ENCODE measurements around the gene NSF. TPM values are rescaled to one million over a fixed set of nuclear protein-coding genes. Genes with fewer than 3 reads are reported as not detected.
A peak's percentile ranks its signal among the peaks of the same experiment; 100 is the strongest.

NSF gene
- total and polyA plus RNA-seq, 12 donors, result 7.5 to 101 (median 44.8) TPM

DNA sequence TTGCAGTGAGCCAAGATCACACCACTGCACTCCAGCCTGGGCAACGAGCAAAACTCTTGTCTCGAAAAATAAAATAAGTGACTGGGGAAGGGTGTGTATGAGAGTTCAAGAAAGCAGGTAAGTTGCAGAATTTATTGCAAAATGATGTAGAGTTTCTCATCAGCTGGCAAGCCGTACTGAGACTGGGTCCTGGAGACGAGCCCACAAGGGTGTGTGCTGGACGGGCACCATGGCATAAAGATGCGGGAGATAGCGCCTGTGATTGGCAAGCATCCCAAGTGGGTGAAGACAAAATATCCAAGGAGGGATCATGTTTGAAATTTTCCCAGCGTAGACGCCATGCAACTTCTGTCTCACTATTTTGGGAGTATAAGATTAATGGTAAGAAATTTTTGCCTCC is 168.7 kb downstream of the NSF start:
- Histone ChIP-seq H3K9me3 (replicated peaks in 1 of 3) (no peaks in the 10 kb centered on the region), H3K4me1 (replicated peaks in 1 of 2) (no peaks in the 10 kb centered on the region), H3K4me3 (no peak overlapping the region), H3K36me3 (replicated peaks in 1 of 2) (peaks cover 0 to 23% of the 10 kb centered on the region in 2 donors), H3K27me3 (no peaks in the 10 kb centered on the region), H3K27ac (no peak overlapping the region)
- no peak for DNase-seq
- 94 to 96% (median 96%) methylated on average over 9 of the region's 9 CpGs for WGBS, 4 donors
- TF ChIP-seq CTCF (IDR thresholded peaks at IDR 0.05) (no peak), POLR2A (IDR thresholded peaks at IDR 0.05) (no peak)
- intact Hi-C loops (cut with DNase I), result no loop called here

DNA sequence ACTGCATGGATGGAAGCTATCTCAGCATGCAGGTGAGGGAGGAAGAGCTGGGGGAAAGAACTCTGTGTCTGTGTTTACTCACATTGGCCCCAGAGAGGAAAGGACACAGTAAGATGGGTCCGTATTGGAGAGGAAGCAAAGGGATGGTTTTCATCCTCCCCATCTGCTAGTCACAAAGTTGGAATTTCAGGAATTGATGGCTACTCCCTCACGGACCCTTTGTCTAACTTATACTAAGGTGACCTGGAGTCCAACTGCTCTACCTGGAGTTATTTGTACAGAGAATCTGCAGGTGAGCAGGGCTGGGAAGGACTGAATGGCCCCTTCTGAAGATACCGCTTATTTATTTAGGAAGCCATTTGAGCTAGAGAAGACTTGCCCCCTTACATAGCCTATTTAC is 172.9 kb downstream of the NSF start:
- no peak overlapping the region for H3K4me3 ChIP-seq
- H3K36me3 ChIP-seq (replicated peaks in 1 of 2), result peaks cover 0 to 8% of the 10 kb centered on the region in 2 donors
- H3K4me1 ChIP-seq (replicated peaks in 1 of 2), result peaks cover 2 to 5% of the 10 kb centered on the region in 2 donors
- H3K9me3 ChIP-seq (replicated peaks in 1 of 3), result no peaks in the 10 kb centered on the region
- DNase-seq, result peak in 1 of 7 donors; percentile 2
- intact Hi-C loops (cut with DNase I), result no loop called here
- 89 to 96% (median 93%) methylated on average over 3 of the region's 3 CpGs for WGBS, 4 donors
- TF ChIP-seq POLR2A (IDR thresholded peaks at IDR 0.05) (no peak), CTCF (IDR thresholded peaks at IDR 0.05) (no peak)
- no peak overlapping the region for H3K27ac ChIP-seq
- no peaks in the 10 kb centered on the region for H3K27me3 ChIP-seq

DNA sequence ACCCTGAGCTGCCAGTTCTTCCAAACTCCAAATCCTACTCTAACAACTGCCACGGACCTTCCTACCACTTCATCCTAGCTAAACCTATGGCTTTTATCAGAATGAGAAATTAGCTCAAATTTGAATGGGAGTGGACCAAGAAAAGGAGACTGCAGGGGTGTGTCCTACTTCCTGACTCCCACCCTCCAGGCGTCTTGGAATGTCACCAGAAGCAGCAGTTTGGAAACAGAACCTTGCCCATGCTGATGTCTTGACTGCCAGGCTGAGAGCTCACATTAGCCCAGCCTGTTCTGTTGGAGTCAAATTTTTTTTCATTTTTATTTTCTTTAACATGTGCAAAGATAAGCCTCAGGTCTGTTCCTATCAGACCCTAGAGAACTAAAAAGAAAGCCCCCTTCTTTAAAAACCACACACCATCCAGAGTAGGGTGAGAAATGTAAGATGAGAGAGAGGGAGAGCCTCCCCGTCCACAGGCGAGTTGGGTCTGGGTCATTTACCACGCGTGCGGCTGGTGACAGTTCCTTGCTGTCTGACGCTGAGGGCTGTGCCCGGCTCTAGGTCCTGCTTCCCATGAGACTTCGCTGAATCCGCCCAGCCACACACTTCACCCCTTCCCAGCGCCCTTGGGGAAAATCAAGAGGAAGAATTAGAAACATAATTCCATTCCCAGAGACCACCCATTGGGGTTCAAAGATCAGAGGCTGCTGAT is 173.7 kb downstream of the NSF start:
- peak in 2 of 7 donors; percentile 7 to 44 for DNase-seq
- no peak overlapping the region for H3K4me3 ChIP-seq
- H3K27ac ChIP-seq, result no peak overlapping the region
- 87 to 95% (median 91%) methylated on average over 11 to 12 of the region's 12 CpGs for WGBS, 4 donors
- TF ChIP-seq POLR2A (IDR thresholded peaks at IDR 0.05) (no peak), CTCF (IDR thresholded peaks at IDR 0.05) (no peak)
- intact Hi-C loops (cut with DNase I), result no loop called here
- H3K27me3 ChIP-seq, result no peaks in the 10 kb centered on the region
- peaks cover 2 to 5% of the 10 kb centered on the region in 2 donors for H3K4me1 ChIP-seq (replicated peaks in 1 of 2)
- H3K36me3 ChIP-seq (replicated peaks in 1 of 2), result peaks cover 0 to 7% of the 10 kb centered on the region in 2 donors
- H3K9me3 ChIP-seq (replicated peaks in 1 of 3), result no peaks in the 10 kb centered on the region

GRCh38 chr17:46764709-46765401 is 174.4 kb downstream of the NSF start:
- H3K36me3 ChIP-seq (replicated peaks in 1 of 2), result peaks cover 0 to under 1% of the 10 kb centered on the region in 2 donors
- peak overlapping the region in 1 of 5 donors; percentile 7 for H3K27ac ChIP-seq
- H3K27me3 ChIP-seq, result no peaks in the 10 kb centered on the region
- peaks cover 6 to 12% of the 10 kb centered on the region in 2 donors for H3K4me1 ChIP-seq (replicated peaks in 1 of 2)
- no peaks in the 10 kb centered on the region for H3K9me3 ChIP-seq (replicated peaks in 1 of 3)
- no peak overlapping the region for H3K4me3 ChIP-seq
- DNase-seq, result peak; percentile 34 to 84 (median 77)
- intact Hi-C loops (cut with DNase I), result no loop called here
- WGBS, 4 donors, result 38 to 50% (median 43%) methylated on average over 7 to 13 of the region's 13 CpGs
- TF ChIP-seq POLR2A (IDR thresholded peaks at IDR 0.05) (no peak), CTCF (IDR thresholded peaks at IDR 0.05) (no peak)

Measured in adrenal gland (tissue), 12 donors.